HG03159 (cell line): ENCODE results near the gene ATXN7.

Experiments used
- ATAC-seq: cut with Tn5 transposase; IDR thresholded peaks from one replicate; pipeline ENCODE4 v1.9.1; 2021; ENCODE audit warnings: mild to moderate bottlenecking, moderate library complexity; ENCODE audit not compliant: unreplicated experiment

The ATXN7 gene

GRCh38 chr3:63960048-63960711, 96.5 kb downstream of the ATXN7 start:
- ATAC-seq, result no peak

DNA sequence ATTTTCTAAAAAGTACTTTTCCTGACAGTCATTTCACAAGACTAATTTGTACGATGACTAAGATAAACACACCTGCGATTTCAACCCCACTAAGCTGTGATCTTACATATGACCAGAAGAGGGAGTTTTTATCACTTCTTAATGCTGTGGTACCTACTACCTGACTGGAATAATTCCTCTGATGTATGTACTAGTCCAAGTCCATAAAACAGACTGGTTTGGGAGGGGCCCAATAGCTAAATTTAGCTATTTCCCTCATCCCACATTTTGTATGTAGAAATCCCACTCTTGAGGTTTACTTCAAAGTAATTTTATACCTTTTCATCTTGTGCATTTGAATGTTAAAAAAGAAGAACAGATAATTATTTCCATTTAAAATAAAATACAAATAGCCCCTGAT, 98.2 kb downstream of the ATXN7 start:
- ATAC-seq, result peak; percentile 87

- no peak for ATAC-seq
These were observed 99.8 kb downstream of the ATXN7 start for GRCh38 chr3:63963496-63963895.

GRCh38 chr3:63964681-63965485, 101.2 kb downstream of the ATXN7 start:
- ATAC-seq, result no peak

GRCh38 chr3:63966007-63966406, 102.3 kb downstream of the ATXN7 start:
- ATAC-seq, result no peak

DNA sequence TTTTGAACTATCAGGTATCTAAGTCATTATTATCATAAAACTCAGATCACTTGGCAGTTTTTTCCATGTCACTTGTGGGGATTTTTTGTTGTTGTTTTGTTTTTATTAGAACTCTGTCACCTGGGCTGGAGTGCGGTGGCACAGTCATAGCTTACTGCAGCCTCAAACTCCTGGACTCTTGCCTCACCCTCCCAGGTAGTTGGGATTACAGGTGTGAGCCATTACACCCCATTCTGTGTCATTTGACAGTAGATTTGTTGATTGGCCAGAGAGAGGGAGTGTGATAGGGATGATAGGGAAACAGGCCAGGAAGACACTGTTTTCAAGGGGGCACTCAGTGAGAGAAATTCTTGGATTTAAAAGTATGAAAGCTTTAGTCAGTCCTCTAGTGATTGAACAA, 103.2 kb downstream of the ATXN7 start:
- ATAC-seq, result no peak

- peak; percentile 50 for ATAC-seq
These were observed 104.3 kb downstream of the ATXN7 start for GRCh38 chr3:63967675-63968611.

DNA sequence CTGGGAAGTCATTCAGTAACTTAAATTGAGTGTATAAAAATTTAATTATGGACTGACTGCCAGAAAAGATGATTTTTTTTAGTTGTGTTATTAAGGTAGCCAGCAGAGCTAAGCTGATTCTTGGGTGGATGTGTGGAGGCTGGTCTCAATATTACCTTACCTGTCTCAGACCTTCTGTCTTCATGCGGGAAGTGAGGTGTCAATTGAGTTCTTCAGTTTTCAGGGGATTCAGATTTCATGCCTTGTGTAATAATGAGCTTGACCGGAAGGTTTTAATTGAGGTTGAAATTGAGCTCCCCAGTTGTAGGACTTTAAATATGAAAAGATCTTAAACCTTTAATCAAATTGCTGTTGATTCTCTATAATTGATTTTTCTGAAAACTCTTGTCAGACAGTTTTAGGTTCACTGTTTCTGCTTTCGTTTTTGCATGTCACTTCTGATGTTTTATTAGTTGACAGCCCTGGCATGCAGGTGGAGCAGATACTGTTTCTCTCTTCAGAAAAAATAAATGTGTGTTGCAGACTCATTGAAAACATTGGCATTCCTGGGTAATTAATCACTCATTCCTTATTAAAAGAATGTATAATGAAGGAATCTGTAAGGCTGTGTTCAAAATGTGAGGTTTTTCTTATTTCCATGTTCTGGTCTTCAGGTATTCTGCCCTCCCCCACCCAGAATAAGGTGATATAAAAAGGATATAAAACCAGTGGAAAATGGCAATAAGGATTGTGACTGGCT, 105.1 kb downstream of the ATXN7 start:
- ATAC-seq, result peak; percentile 29

DNA sequence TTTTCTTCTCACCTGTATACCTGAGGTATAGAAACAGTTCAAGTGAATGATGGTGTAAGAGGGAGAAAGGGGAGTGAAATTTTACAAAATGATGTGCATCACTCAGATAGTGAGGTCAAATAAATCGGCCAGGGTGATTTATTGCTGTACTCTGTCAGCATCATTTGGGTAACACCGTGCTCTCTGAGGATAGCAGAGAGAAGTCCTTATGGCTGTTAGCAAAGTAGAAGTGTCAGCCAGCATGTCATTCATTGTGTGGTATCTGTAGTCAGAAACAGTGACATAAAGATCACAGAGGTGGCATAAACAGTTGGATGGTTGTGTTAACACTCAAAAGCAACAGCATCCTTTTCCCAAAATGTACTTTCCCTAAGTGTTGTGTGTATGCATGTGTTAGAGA, 106.2 kb downstream of the ATXN7 start:
- ATAC-seq, result no peak

DNA sequence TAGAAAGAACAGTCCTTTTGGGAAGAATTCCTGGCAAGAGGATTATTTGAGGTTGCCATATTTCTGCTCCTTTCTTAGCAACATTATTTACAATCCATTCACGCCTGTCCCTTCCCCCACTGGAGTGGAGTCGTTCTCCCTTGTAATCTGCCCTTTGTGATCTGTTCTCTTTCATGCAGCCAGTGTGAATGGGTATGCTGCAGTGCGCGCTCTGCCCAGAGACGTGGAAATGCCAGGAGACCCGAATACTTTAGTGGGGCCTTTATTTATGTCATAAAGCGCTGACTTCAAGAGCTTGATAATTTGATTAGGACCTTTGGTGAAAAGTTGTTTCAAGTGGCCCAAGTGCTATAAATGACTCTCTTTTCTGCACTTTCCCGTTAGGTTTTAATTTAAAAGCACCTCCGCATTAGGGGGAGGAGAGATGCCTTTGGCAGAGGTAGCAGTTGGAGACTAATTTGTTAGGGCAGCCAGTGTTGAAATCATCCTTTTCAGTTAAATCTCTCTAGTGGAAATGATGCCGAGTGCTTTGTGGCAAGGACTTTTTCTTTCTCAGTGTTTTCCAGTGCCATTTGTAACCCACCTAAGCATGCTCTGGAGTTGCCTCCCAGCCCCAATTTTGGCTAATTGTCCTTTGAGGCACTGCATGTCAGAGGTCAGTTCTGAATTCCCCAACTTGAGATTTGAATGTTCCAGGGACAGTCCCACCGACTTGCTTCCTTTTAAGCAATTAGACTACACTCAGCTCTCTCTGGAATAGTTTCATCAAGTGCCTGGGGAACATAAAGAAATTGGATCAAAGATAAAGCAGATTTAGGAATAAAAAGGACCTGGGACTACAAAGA, 107.2 kb downstream of the ATXN7 start:
- ATAC-seq, result no peak

DNA sequence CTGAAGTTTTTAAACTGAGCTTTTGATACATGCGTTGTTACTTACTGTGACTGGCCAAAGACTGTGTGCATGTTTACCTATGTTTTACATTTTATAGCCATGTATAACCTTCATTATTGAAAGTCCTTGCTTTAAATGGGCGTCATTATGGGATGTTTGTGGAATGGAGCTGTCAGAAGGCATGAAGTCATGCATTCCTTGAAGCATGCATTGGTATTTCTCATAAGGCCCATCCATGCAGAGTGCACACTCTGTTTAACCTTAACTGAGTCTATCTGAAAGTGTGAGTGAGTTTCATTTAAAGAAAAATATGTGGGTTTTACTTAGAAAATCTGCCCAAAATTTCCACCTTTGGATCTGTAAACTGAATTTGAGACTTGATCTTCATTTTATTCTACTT, 108.5 kb downstream of the ATXN7 start:
- ATAC-seq, result no peak

GRCh38 chr3:63972987-63973386, 109.3 kb downstream of the ATXN7 start:
- no peak for ATAC-seq

DNA sequence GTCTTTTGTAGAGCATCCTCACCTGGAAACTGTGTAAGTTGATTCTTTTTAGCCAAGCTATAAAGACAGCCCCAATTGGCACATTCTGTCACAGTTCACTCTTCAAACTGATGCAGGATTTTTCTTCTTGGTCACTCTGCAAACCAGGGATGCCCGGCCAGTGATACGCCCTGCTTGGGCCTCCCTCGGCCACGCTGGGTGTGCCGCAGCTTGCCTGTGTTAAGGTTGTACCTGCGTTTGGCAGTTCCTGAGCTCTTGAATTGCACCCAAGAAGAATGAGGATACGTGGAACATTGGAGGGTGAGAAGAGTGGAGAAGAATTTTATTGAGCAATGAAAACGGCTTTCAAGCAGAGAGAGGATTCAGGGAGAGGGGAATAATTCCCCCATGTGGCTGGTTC, 109.7 kb downstream of the ATXN7 start:
- ATAC-seq, result no peak

GRCh38 chr3:63974451-63974850, 110.8 kb downstream of the ATXN7 start:
- no peak for ATAC-seq

DNA sequence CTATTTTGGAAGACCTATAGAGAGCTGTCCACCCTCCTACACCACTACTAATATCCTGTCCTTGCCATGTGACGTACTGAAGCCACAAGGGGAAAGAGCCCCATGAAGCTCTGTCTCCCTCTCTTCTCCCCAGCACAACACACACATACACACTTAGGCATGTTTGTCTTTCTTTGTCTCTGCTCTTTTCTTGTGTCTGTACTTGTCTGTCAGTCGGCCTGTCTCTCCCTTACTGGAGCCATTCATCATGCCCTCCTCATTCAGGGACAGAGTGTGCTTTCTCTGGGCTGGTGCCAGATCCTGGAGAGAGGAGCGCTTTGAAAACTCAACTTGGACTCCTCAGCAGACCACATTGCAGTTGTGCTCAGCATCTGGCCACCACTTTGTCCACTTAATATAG, 112.1 kb downstream of the ATXN7 start:
- ATAC-seq, result no peak

GRCh38 chr3:63976161-63976871, 112.6 kb downstream of the ATXN7 start:
- ATAC-seq, result no peak

DNA sequence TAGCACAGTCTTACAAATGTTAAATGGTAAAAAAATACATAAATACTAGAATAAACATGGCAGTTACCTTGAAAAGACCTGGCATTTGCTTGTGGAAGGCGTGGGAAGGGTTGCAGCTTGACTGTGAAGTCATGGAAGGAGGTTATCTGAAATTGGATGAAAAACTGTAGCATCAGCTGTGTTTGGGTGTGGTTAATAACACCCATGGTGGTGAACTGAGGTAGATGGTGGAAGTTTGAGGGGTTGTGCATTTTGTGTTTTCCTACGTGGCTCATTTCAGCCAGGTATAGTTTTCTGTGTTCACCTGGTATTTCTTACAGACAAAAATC, 113.2 kb downstream of the ATXN7 start:
- ATAC-seq, result no peak

DNA sequence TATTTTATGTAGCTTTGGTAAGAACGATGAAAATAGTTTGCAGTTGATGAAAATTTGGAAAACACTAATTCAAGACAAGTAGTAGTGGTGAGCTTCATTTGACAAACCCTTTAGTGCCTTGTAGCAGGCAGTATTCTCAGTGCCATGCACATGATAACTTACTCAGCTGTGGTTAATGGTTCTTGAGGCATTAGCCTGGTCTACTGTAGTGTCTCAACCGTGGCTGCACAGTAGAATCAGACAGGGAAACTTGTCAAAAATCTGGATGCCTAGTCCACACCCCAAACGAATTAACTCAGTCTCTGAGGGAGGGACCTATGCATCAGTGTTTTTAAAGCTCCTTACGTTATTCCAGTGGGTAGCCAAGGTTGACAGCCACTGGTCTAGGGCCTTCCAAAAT, 114.2 kb downstream of the ATXN7 start:
- no peak for ATAC-seq

GRCh38 chr3:63979093-63979885, 115.6 kb downstream of the ATXN7 start:
- ATAC-seq, result no peak
